Measurements from ENCODE around the gene DOK5. TPM values are rescaled to one million over a fixed set of nuclear protein-coding genes. Genes with fewer than 3 reads are reported as not detected.

The DOK5 gene
- total RNA-seq, 1 experiment from 2014 or later: not detected

DNA sequence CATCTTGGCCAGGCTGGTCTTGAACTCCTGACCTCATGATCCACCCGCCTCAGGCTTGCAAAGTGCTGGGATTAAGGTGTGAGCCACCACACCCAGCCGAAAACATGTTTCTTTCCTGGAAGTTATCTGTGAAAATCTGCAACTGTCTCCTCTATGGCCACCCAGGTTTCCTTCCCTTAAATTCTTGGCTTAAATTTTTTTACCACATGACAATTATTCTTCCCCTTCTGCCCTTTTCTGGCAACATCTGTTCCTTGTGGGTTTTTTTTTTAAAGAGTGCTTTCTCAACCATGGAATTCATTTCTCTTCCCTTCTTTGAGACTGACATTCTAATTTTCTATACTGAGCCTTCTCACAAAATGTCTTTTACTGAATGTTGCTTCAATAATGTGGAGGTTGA lies 59.6 kb downstream of the DOK5 start:
- Mint-ChIP-seq H3K36me3 (ENCODE audit: insufficient read depth, unreplicated experiment) (no peaks in the 10 kb centered on the region), H3K4me3 (ENCODE audit: unreplicated experiment) (no peak overlapping the region), H3K4me1 (ENCODE audit: low read depth, unreplicated experiment) (no peaks in the 10 kb centered on the region), H3K27me3 (ENCODE audit: insufficient read depth, unreplicated experiment) (peaks cover 16% of the 10 kb centered on the region), H3K27ac (ENCODE audit: unreplicated experiment) (no peak overlapping the region), H3K9me3 (ENCODE audit: unreplicated experiment) (peaks cover 26% of the 10 kb centered on the region)
- Histone ChIP-seq H3K36me3 (ENCODE audit: control insufficient read depth, insufficient read depth, low read length) (no peaks in the 10 kb centered on the region), H3K27me3 (replicated peaks; ENCODE audit: control insufficient read depth, insufficient read depth, low read length) (no peaks in the 10 kb centered on the region), H3K4me1 (no peaks in the 10 kb centered on the region), H3K9me3 (peaks cover 6% of the 10 kb centered on the region), H3K4me3 (ENCODE audit: low read depth, low read length) (no peak overlapping the region)
- ChIA-PET CTCF (no interaction called here), POLR2A (no interaction called here)
- no peak for DNase-seq
- BruUV-seq (replicated peaks): no TSS peak
- intact Hi-C loops (cut with micrococcal nuclease; ENCODE audit: unreplicated experiment): no loop called here
- no peak for TF ChIP-seq CTCF (IDR thresholded peaks at IDR 0.05; ENCODE audit: insufficient read depth in 1 of 2, low read depth in 1 of 2, low read length in 1 of 2, severe bottlenecking in 1 of 2, unreplicated experiment in 1 of 2)

DNA sequence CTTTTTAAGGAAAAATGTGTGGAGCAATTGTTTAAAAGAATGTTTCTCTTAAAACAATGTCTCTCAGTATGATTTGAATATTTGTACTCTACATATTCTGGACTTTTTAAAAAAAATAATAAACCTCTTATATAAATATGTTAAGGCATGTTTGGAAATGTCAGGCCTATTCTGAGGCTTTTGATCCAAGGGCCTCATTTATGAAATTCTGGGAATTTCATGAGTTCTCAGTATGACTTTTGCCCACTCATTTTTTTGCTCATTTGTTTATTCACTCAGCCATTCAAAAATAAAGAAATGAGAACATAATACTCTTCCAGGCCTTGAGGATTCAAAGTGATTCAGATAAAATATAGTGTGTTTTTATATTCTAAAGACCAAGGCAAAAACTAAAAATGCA lies 60.4 kb downstream of the DOK5 start:
- Mint-ChIP-seq H3K36me3 (ENCODE audit: insufficient read depth, unreplicated experiment) (no peaks in the 10 kb centered on the region), H3K27me3 (ENCODE audit: insufficient read depth, unreplicated experiment) (peaks cover 10% of the 10 kb centered on the region), H3K4me3 (ENCODE audit: unreplicated experiment) (no peak overlapping the region), H3K4me1 (ENCODE audit: low read depth, unreplicated experiment) (no peaks in the 10 kb centered on the region), H3K27ac (ENCODE audit: unreplicated experiment) (no peak overlapping the region), H3K9me3 (ENCODE audit: unreplicated experiment) (peaks cover 19% of the 10 kb centered on the region)
- no peak for TF ChIP-seq CTCF (IDR thresholded peaks at IDR 0.05; ENCODE audit: insufficient read depth in 1 of 2, low read depth in 1 of 2, low read length in 1 of 2, severe bottlenecking in 1 of 2, unreplicated experiment in 1 of 2)
- H3K36me3 ChIP-seq (ENCODE audit: control insufficient read depth, insufficient read depth, low read length): no peaks in the 10 kb centered on the region
- ChIA-PET POLR2A (no interaction called here), CTCF (no interaction called here)
- H3K4me3 ChIP-seq (ENCODE audit: low read depth, low read length): no peak overlapping the region
- intact Hi-C loops (cut with micrococcal nuclease; ENCODE audit: unreplicated experiment): no loop called here
- no peaks in the 10 kb centered on the region for H3K27me3 ChIP-seq (replicated peaks; ENCODE audit: control insufficient read depth, insufficient read depth, low read length)
- peaks cover 6% of the 10 kb centered on the region; the same call in 1 of the 2 replicates for H3K9me3 ChIP-seq
- no peaks in the 10 kb centered on the region for H3K4me1 ChIP-seq
- no peak for DNase-seq
- BruUV-seq (replicated peaks): no TSS peak

DNA sequence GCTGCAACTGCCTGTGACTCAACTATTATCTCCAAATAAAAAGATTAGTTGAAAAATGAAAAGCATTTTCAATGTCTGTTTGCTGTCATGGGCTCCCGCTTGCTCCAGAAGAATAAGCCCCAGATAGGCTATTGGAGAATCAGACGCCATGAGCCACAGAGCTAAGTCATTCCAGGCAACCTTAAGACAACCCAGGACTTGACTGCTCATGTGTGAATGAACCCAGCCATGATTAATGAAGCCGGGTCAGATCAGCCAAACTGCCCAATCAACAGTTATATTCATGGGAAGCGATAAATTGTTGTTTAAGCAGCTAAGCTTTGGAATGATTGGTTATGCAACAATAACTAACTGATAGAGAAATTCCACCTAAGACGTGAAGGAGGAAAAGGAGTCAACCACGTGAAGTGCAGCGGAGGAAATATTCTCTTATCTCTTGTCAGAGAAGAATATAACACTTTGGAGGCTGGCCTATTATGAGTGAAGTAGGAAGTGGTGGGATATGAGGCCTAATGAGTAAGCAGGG lies 64.2 kb downstream of the DOK5 start:
- peaks cover 14% of the 10 kb centered on the region for H3K27me3 Mint-ChIP-seq (ENCODE audit: insufficient read depth, unreplicated experiment)
- H3K9me3 Mint-ChIP-seq (ENCODE audit: unreplicated experiment): peaks cover 18% of the 10 kb centered on the region
- H3K4me3 Mint-ChIP-seq (ENCODE audit: unreplicated experiment): no peak overlapping the region
- no peaks in the 10 kb centered on the region for H3K27me3 ChIP-seq (replicated peaks; ENCODE audit: control insufficient read depth, insufficient read depth, low read length)
- no peak for DNase-seq
- intact Hi-C loops (cut with micrococcal nuclease; ENCODE audit: unreplicated experiment): no loop called here
- peaks cover 6% of the 10 kb centered on the region; the same call in 1 of the 2 replicates for H3K9me3 ChIP-seq
- no peaks in the 10 kb centered on the region for H3K36me3 ChIP-seq (ENCODE audit: control insufficient read depth, insufficient read depth, low read length)
- no peak overlapping the region for H3K4me3 ChIP-seq (ENCODE audit: low read depth, low read length)
- no peak for TF ChIP-seq CTCF (IDR thresholded peaks at IDR 0.05; ENCODE audit: insufficient read depth in 1 of 2, low read depth in 1 of 2, low read length in 1 of 2, severe bottlenecking in 1 of 2, unreplicated experiment in 1 of 2)
- POLR2A ChIA-PET: no interaction called here
- no peaks in the 10 kb centered on the region for H3K4me1 Mint-ChIP-seq (ENCODE audit: low read depth, unreplicated experiment)
- CTCF ChIA-PET: no interaction called here
- no peaks in the 10 kb centered on the region for H3K36me3 Mint-ChIP-seq (ENCODE audit: insufficient read depth, unreplicated experiment)
- no peaks in the 10 kb centered on the region for H3K4me1 ChIP-seq
- no peak overlapping the region for H3K27ac Mint-ChIP-seq (ENCODE audit: unreplicated experiment)
- no TSS peak for BruUV-seq (replicated peaks)
